ENCODE results near the gene NAT10. TPM values are rescaled to one million over a fixed set of nuclear protein-coding genes. Genes with fewer than 3 reads are reported as not detected.

NAT10 gene
- polyA plus RNA-seq, 1 of the 3 experiments (the other 2 are of a cell fraction), result 31.0 TPM

DNA sequence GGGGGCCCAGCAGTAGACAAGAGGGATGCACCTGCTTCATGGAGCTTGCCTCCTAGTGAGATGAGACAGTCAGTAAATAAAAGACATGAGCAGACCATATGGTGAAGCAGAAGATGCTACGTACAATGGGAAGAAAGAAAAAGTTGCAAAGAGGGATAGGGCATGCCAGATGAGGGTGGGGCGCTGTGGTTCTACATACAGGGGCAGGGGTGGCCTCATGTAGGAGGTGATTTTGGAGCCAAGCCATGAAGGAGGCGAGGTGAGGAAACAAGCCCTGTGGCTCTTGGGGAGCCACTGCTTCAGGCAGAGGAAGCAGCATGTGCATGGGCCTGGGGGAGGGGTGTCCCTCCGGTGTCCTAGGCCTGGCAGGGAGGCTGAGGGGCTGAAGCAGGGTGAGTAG is 15.2 kb downstream of the NAT10 start (continued):
- TF ChIP-seq, protein P1, sequence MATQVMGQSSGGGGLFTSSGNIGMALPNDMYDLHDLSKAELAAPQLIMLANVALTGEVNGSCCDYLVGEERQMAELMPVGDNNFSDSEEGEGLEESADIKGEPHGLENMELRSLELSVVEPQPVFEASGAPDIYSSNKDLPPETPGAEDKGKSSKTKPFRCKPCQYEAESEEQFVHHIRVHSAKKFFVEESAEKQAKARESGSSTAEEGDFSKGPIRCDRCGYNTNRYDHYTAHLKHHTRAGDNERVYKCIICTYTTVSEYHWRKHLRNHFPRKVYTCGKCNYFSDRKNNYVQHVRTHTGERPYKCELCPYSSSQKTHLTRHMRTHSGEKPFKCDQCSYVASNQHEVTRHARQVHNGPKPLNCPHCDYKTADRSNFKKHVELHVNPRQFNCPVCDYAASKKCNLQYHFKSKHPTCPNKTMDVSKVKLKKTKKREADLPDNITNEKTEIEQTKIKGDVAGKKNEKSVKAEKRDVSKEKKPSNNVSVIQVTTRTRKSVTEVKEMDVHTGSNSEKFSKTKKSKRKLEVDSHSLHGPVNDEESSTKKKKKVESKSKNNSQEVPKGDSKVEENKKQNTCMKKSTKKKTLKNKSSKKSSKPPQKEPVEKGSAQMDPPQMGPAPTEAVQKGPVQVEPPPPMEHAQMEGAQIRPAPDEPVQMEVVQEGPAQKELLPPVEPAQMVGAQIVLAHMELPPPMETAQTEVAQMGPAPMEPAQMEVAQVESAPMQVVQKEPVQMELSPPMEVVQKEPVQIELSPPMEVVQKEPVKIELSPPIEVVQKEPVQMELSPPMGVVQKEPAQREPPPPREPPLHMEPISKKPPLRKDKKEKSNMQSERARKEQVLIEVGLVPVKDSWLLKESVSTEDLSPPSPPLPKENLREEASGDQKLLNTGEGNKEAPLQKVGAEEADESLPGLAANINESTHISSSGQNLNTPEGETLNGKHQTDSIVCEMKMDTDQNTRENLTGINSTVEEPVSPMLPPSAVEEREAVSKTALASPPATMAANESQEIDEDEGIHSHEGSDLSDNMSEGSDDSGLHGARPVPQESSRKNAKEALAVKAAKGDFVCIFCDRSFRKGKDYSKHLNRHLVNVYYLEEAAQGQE (IDR thresholded peaks at IDR 0.05; ENCODE audit: low read depth, low read length), result no peak
- TF ChIP-seq RAD21 (IDR thresholded peaks at IDR 0.05; ENCODE audit: low read length) (no peak), TEAD4 (IDR thresholded peaks at IDR 0.05; ENCODE audit: borderline replicate concordance, insufficient read depth) (no peak), SMC3 (IDR thresholded peaks at IDR 0.05; ENCODE audit: low read depth, low read length) (no peak), GATA2 (CRISPR knock-in tag; IDR thresholded peaks at IDR 0.05) (no peak)

DNA sequence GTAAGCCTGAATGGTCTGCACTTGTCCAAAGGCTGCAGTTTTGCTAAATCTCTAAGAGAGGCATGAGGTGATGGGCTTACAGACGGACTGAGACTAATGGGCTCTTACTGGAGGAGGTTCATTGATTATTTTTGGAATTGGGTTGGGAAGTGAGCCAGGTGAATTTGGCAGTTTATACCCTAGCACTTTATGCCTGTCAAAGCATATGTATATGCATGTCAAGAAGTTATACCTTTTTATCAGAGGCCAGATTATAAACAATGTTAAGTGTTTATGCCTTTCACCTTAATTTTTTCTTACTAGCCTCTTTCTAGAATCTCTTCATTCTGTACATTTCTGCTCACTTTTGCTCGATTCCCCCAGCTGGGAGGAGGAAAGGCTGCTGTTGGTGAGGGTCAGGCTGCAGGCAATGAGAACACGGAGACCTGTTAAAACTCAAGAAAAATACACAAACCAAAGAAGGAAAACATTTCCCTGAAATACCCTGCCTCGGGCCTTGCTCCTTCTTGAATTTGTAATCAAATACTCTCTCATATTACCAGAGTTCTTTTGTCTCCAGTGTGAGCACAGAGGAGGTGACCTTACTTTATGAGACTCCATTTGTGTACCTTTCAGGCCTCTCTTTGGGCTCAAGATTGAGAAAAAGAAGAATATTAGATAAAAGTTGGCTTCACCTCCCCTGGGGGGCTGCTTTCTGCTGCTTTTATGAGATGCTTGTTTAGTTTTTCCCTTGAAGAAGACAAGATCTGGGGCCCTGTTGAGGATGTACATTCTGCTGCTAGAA is 19.6 kb downstream of the NAT10 start:
- H3K27me3 ChIP-seq (ENCODE audit: insufficient read depth), result no peaks in the 10 kb centered on the region
- no peak overlapping the region for H2AFZ ChIP-seq (ENCODE audit: low read depth)
- WGBS (ENCODE audit: low lambda C conversion rate), result 93% methylated on average over 4 of the region's 4 CpGs
- H3K9me2 ChIP-seq, result no peaks in the 10 kb centered on the region
- no peaks in the 10 kb centered on the region for H4K20me1 ChIP-seq (ENCODE audit: insufficient read depth)
- TF ChIP-seq SMC3 (IDR thresholded peaks at IDR 0.05; ENCODE audit: low read depth, low read length) (no peak), RXRA (IDR thresholded peaks at IDR 0.05; ENCODE audit: borderline replicate concordance, low read depth) (no peak), TAF1 (IDR thresholded peaks at IDR 0.05; ENCODE audit: borderline replicate concordance, low read depth, low read length) (no peak), YY1 (IDR thresholded peaks at IDR 0.05; ENCODE audit: low read depth) (no peak), RCOR1 (IDR thresholded peaks at IDR 0.05; ENCODE audit: low read length) (no peak)
- TF ChIP-seq, protein P1 (IDR thresholded peaks at IDR 0.05; ENCODE audit: low read depth, low read length), result no peak
- TF ChIP-seq, protein P2, sequence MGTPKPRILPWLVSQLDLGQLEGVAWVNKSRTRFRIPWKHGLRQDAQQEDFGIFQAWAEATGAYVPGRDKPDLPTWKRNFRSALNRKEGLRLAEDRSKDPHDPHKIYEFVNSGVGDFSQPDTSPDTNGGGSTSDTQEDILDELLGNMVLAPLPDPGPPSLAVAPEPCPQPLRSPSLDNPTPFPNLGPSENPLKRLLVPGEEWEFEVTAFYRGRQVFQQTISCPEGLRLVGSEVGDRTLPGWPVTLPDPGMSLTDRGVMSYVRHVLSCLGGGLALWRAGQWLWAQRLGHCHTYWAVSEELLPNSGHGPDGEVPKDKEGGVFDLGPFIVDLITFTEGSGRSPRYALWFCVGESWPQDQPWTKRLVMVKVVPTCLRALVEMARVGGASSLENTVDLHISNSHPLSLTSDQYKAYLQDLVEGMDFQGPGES (IDR thresholded peaks at IDR 0.05; ENCODE audit: low read depth, low read length), result no peak
- no peaks in the 10 kb centered on the region for H3F3A ChIP-seq (replicated peaks; ENCODE audit: insufficient read depth)
- H3K4me1 ChIP-seq (ENCODE audit: control insufficient read depth in 1 of 2, insufficient read depth in 2 of 2, low read depth in 1 of 2, low read length in 1 of 2), result no peaks in the 10 kb centered on the region
- ChIA-PET CTCF (no interaction called here), POLR2A (no interaction called here)
- no peaks in the 10 kb centered on the region for H3K79me2 ChIP-seq (ENCODE audit: insufficient read depth)
- no peaks in the 10 kb centered on the region for H3K9me3 ChIP-seq
- H3K36me3 ChIP-seq (replicated peaks in 1 of 2; ENCODE audit: control insufficient read depth in 1 of 2, insufficient read depth in 2 of 2, low read length in 1 of 2), result peaks cover 59 to 78% of the 10 kb centered on the region in 2 experiments
- H3K27ac ChIP-seq (ENCODE audit: low read depth in 2 of 2, low read length in 1 of 2), result no peak overlapping the region
- H3K9ac ChIP-seq, result no peak overlapping the region
- H3K4me3 ChIP-seq (ENCODE audit: low read depth in 2 of 2, low read length in 1 of 2), result no peak overlapping the region
- no peak overlapping the region for H3K4me2 ChIP-seq
- no peak for DNase-seq

Measured in SK-N-SH (cell line).